GM19023 (cell line): ENCODE measurements around the gene CRNN.

Source experiments
- ATAC-seq: cut with Tn5 transposase; IDR thresholded peaks from one replicate; pipeline ENCODE4 v1.9.1; 2021; ENCODE audit warnings: mild to moderate bottlenecking, moderate library complexity; ENCODE audit not compliant: unreplicated experiment

CRNN gene

DNA sequence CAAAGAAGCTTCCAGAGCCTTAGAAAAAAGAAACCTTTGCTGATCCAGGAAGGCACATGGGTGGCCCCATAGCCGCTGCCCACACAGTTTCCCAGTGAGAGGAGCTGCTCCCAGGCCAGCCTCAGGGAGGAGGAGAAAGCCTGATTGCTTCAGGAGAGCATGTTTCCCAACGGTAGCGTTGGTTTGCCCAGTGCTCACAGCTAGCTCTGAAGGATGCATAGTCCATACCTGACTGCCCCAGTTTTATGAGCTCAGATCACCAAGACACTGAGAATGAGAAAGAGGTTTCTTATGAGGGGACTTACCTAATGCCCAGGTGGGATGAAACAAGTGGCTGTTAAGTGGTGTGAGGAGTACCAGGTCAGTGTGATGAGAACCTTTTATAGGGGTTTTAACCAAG is at the start of gene CRNN:
Gene CRNN, minus strand, starts transcription at position 355 of the 400 bp plus-strand sequence. CDS start 2,030 bp downstream, outside the sequence.
- no peak for ATAC-seq

GRCh38 chr1:152462636-152463035 is 48.6 kb upstream of the CRNN start:
- ATAC-seq, result no peak

DNA sequence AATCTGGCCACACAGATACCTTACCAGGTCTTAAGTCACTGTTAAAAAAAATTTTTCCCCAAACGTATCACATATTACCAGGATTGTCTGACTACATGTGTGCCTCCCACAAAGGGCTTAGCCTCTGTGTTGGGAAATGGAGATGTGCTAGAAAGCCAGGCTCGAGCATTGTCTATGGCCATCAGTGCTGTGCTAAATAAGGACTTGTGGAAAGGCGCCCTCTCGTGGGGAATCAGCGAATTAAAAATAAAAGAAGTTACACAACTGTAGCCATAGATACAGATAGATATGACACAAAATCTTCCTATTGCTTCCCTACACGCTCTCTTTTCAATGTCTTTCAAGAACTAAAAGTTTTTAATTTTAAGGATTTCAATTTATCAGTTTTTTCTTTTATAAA is 47.5 kb upstream of the CRNN start:
- no peak for ATAC-seq

- no peak for ATAC-seq
Observed at GRCh38 chr1:152460529-152460899, 46.5 kb upstream of the CRNN start.

DNA sequence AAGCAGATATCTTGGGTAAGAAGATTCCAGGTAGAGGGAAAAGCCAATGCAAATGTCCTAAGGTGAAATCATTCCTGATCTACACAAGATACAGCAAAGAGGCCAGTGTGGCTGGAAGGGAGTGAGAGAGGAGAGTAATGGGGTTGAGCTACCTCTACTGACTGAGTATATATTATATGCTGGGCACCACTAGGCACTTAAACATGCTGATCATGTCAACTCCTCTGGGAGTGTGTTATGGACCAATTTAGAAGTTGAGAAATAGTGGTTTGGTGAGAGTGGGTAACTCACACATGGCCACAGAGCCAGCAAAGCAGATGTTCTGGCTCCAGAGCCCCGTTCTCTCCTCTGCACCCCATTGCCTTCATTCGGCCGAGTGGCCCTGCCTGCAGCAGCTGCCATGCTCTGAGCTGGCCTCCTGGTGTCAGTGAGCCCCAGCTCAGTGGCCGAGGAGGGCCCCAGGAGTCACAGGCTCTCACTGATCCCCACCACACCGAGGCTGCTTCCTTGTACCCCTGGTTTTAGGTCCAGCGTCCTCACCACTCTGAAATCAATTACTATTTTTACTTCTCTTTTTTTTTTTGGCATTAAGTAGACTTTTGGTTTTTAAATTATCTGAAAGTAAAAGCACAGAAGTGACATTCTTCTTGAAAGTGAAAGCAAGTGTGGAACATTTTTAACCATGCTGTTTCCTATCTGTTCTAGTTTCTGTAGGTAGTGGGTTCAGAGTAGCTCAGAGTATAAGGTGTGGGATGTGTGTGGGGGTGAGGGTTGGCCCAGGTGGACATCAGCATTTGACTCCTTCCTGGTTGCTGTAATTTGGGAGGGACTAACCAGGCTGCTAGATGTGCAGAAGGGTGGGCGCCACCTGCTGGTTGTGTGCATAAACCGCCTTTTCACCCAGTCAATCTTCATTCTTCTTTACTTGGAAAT is 45.8 kb upstream of the CRNN start:
- peak; percentile 90 for ATAC-seq

DNA sequence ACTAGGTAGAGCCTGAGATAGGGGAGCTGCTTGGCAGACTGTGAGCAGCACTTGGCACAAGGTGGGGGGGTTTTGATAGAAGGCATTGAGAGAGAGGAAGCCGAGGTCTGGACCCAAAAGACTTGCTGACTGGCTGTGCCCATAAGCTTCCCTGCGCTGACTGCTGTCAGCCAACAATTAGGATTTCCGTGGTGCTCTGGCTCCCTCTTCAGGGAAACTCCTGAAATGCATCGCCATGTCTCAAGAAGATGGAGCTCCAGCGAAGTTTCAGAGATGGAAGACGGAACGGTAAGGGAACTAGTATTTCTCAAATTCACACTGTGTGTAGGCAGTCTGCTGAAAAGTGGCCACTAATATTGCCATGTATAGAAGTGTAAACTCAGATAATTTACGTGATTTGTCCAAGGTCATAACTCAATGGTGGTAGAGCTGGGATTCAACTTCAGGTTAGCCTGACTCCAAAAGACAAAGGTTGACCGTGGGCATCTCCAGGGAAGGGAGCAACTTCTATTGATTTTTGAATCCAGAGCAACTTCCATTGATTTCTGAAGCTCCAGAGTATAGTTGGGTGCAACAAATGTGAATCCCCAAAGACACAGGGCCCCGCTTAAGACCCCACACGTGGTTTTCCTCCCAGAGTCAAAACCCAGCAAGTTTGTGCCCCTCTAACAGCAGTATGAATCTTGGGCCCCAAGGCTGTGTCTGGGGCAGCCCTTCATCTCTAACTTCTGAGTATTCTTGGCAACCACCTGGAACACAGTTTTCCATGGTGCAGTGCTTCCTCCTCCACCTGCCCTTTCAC is 44.5 kb upstream of the CRNN start:
- no peak for ATAC-seq

GRCh38 chr1:152457561-152457960 is 43.5 kb upstream of the CRNN start:
- ATAC-seq, result no peak

- ATAC-seq, result no peak
Observed at GRCh38 chr1:152457071-152457470, 43.0 kb upstream of the CRNN start.

- ATAC-seq, result no peak
Observed at GRCh38 chr1:152451254-152451653, 37.2 kb upstream of the CRNN start.

DNA sequence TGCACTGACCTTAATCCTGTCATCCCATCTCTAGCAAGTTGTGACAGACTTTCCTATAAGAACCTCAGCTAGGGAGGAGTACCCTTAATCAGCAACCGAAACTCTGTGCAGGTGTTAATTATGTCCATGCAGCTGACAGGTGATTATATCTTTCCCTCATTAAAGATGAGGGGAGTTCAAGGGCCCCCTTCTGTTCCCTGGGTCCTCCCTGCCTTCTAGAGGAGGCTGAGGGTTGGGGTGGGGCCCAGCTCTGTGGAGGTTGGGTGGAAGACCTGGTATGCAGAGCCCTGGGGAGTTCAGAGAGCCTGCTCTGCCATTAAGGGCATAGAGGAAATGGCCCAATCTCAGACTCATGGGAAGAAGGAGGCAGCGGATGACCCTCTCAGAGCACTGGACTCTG is 35.6 kb upstream of the CRNN start:
- ATAC-seq, result no peak

DNA sequence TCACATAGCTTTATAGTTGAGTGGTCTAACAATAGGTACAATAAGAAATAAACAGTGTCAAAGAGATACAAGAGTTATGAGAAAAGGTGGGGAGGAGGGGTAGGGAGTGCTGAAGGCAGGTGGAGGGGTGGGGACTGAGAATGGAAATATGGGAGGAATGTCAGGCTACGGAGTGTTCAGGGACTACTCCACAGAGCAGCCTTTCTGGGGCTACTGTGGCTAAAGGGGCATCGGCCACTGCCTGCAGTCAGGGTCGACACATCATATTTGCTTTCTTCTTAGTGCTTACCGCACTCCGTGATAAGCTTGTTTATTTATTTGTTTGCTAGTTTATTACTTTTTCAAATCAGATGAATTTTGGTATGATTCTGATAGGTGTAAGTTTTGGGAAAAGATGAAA is 34.4 kb upstream of the CRNN start:
- ATAC-seq, result no peak

GRCh38 chr1:152448095-152448494 is 34.0 kb upstream of the CRNN start:
- no peak for ATAC-seq

- ATAC-seq, result no peak
Observed at GRCh38 chr1:152447484-152447883, 33.4 kb upstream of the CRNN start.

DNA sequence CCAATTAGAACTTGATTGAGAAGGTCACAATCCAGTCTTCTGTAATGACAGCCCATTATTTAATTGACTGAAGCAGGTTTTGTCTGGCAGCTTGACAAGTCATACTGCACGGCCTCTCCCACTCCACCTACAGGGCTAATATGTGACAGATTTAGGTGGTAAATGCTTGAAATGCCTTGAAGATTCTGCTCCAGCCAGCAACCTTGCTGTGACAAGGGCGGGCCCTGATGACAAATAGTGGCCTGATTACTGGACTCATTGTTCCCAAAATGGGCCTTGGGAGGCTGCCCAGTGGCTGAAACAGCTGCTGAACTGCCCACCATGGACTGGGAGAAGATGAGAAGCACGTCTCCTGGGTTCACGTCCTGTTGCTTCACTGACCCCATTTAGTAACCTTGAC is 30.0 kb upstream of the CRNN start:
- no peak for ATAC-seq

- ATAC-seq, result no peak
Observed at GRCh38 chr1:152442765-152443164, 28.7 kb upstream of the CRNN start.

- no peak for ATAC-seq
Observed at GRCh38 chr1:152442301-152442700, 28.2 kb upstream of the CRNN start.

DNA sequence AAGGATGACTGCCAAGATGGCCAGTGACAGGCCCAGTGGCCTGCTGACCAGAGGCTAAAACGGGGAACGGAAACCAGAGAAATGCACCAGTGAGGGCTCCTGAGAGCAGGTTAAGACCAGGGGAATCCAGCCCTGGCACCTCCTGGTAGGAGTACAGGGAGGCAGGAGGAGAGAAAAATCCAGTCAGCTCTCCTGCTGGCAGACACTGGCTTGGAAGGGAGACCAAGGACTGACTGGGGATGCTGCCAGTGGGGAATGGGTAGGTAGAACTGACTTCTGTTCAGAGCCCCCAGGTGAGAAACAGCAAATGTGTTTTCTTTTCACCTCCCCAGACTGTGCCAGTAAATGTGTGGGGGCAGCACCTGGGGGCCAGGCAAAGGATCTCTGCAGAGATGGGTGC is 27.7 kb upstream of the CRNN start:
- no peak for ATAC-seq

DNA sequence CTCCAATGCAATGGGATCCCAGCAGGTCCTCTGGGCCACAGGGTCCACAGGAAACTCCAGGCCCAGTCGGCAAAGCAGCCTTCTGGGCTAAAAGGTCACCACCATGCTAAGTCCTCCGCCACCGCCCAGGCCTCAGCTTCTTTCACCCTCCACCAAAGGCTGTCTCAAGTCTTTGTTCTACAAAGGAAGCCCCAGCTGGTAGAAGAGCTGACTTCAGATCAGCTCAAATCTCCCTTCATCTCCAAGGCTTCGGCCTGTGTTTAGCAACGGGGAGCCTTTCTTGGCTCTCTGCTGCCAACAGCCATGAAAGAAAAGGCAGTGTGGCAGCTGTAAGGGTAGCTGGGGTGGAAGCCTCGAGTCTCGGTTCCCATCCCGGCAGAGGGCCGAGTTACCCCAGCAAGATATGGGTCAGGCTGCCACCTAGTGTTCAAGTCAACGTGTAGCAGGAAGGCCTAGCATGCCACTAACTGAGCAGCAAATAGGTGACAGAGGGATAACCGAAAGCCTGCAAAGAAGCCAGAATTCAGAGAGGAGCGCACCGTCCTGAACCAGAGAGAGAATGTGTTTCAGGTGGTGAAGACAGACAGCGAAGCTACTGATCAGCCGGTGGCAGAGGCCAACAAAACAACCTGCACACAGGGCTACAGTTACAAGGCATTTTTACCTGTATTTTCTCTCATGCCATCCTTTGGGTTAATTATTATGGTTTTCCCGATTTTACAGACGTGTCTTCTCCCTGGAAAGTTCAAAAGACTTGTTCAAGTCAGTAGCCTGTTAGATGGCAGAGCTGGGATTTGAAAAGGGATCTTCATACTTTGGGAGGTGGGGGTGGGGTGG is 26.8 kb upstream of the CRNN start:
- peak; percentile 97 for ATAC-seq

GRCh38 chr1:152436593-152437496 is 22.8 kb upstream of the CRNN start:
- no peak for ATAC-seq

- ATAC-seq, result no peak
Observed at GRCh38 chr1:152427458-152427857, 13.4 kb upstream of the CRNN start.
